Pancreas (tissue), 10 donors: Measurements from ENCODE around the gene LAMB1. TPM values are rescaled to one million over a fixed set of nuclear protein-coding genes. Genes with fewer than 3 reads are reported as not detected.

Experiments used
- ATAC-seq, 4 donors: fragments of 200-7000 bp; cut with Tn5 transposase; one replicate each; pipeline versions ENCODE4 v1.8.0 to v1.9.1; 2020; ENCODE audit warnings: mild to moderate bottlenecking in 4 of 4, moderate library complexity in 4 of 4
- DNase-seq, 6 donors: peaks; one replicate each; pipeline ENCODE4 v3.0.0-alpha.2; 2020
- FAIRE-seq: peaks from 2 replicates; lab custom pipeline; 2012; peaks lifted over from hg19 to GRCh38; lab: Jason Lieb, UNC
- H3K27ac ChIP-seq, 4 donors: fragments of 200-600 bp; sonication (generic); 1 replicate in 3 of 4; 2 replicates in 1 of 4; pipeline versions ENCODE4 v1.5.0 to v1.8.0; 2020
- H3K27me3 ChIP-seq, 4 donors: fragments of 200-600 bp; one replicate each; pipeline ENCODE4 v1.8.0; 2021
- H3K36me3 ChIP-seq, 3 donors: fragments of 200-600 bp; sonication (generic) in 1 of 3; one replicate each; pipeline versions ENCODE4 v1.5.0 to v1.8.0; 2020 to 2021
- H3K4me1 ChIP-seq, 3 donors: fragments of 200-600 bp; one replicate each; pipeline ENCODE4 v1.8.0; 2021
- H3K4me3 ChIP-seq, 4 donors: fragments of 200-600 bp; sonication (generic) in 2 of 4; one replicate each; pipeline versions ENCODE4 v1.5.0 to v1.8.0; 2020 to 2021
- H3K9me3 ChIP-seq, 4 donors: fragments of 200-600 bp; one replicate each; pipeline ENCODE4 v1.8.0; 2021
- CTCF ChIP-seq, 4 donors: fragments of 200-600 bp; sonication (generic) in 3 of 4; IDR thresholded peaks; one replicate each; pipeline versions ENCODE4 v1.5.0 to v1.8.0; 2021; ENCODE audit warnings: antibody characterized with exemption in 4 of 4
- WGBS, 2 donors: extraction: QIAGEN DNeasy Blood & Tissue Kit; methylation state at CpG; one replicate each; pipeline ENCODE4 v1.1.7; 2013; 5-methylcytosine and 5-hydroxymethylcytosine counted together
- intact Hi-C, 3 donors: fragments of 100-400 bp; cut with DNase I; formaldehyde crosslinking; loops; one replicate each; pipeline versions ENCODE4 v1.11.1 to v1.14.2; 2022
- polyA plus RNA-seq, 2 donors: library from polyadenylated mRNA; stranded (reverse); fragments of 200-250 nt; gene quantifications; one replicate each; pipeline ENCODE4 v1.2.3, GENCODE V29; 2013
- total RNA-seq, 6 donors: library from RNA; stranded (reverse); fragmentation: NEBNext Ultra II Directional in 4 of 6; extraction: Animal tissue kit (Norgen Biotek cat#: 25700) in 4 of 6; gene quantifications; one replicate each; pipeline versions ENCODE4 v1.2.1 to v1.2.4, GENCODE V29; 2021 to 2023
- donor health status: healthy with polysubstance abuse.
- donor health status: DM: no; HTN: no; CAD: no; lungs with moderate emphysema.
- donor health status: DM: no; HTN: no; CAD: no.
- donor health status: control.
- donor health status: control.
- donor health status: Bipolar disorder and iron deficiency.
- donor health status: DM: yes; HTN: yes; CAD: no.
- donor health status: DM: no; HTN: no; CAD: no.
- donor health status: DM: no; HTN: no; CAD: no.
- donor health status: DM: yes; HTN: yes; CAD: no.

LAMB1 gene
- total and polyA plus RNA-seq, 8 donors = 25.5 to 169 (median 106) TPM

- no peaks in the 10 kb centered on the region for H3K27me3 ChIP-seq
- ATAC-seq (no peak), FAIRE-seq (no peak), DNase-seq (no peak)
- no peak for TF ChIP-seq CTCF (IDR thresholded peaks at IDR 0.05)
- H3K9me3 ChIP-seq = no peaks in the 10 kb centered on the region
- no peak overlapping the region for H3K4me3 ChIP-seq
- WGBS, 2 donors = 90 to 92% methylated on average over 5 of the region's 5 CpGs
- intact Hi-C loops = no loop called here
- no peak overlapping the region for H3K27ac ChIP-seq
- H3K36me3 ChIP-seq = peaks cover 0 to 44% (median 25%) of the 10 kb centered on the region in 3 donors
- H3K4me1 ChIP-seq = no peaks in the 10 kb centered on the region
These were observed 24.0 kb downstream of the LAMB1 start for GRCh38 chr7:107978815-107979408.

GRCh38 chr7:107977048-107977447 is 25.9 kb downstream of the LAMB1 start:
- Histone ChIP-seq H3K27me3 (no peaks in the 10 kb centered on the region), H3K4me1 (peaks cover 0 to 7% (median 4%) of the 10 kb centered on the region in 3 donors), H3K9me3 (no peaks in the 10 kb centered on the region), H3K27ac (no peak overlapping the region), H3K36me3 (peaks cover 0 to 44% (median 26%) of the 10 kb centered on the region in 3 donors), H3K4me3 (no peak overlapping the region)
- no peak for DNase-seq
- FAIRE-seq = no peak
- no peak for TF ChIP-seq CTCF (IDR thresholded peaks at IDR 0.05)
- no peak for ATAC-seq
- intact Hi-C loops = no loop called here
- WGBS, 2 donors = 80 to 94% methylated on average over 4 of the region's 4 CpGs

GRCh38 chr7:107976620-107977019 is 26.3 kb downstream of the LAMB1 start:
- no peak for DNase-seq
- FAIRE-seq = no peak
- peaks cover 0 to 7% (median 4%) of the 10 kb centered on the region in 3 donors for H3K4me1 ChIP-seq
- H3K27ac ChIP-seq = no peak overlapping the region
- peaks cover 0 to 44% (median 26%) of the 10 kb centered on the region in 3 donors for H3K36me3 ChIP-seq
- H3K9me3 ChIP-seq = no peaks in the 10 kb centered on the region
- WGBS, 2 donors = 97 to 100% methylated on average over 1 of the region's 1 CpG
- intact Hi-C loops = no loop called here
- H3K4me3 ChIP-seq = no peak overlapping the region
- no peak for ATAC-seq
- TF ChIP-seq CTCF (IDR thresholded peaks at IDR 0.05) = no peak
- H3K27me3 ChIP-seq = no peaks in the 10 kb centered on the region

GRCh38 chr7:107975394-107976013 is 27.5 kb downstream of the LAMB1 start:
- peaks cover 0 to 44% (median 26%) of the 10 kb centered on the region in 3 donors for H3K36me3 ChIP-seq
- H3K4me3 ChIP-seq = no peak overlapping the region
- H3K27ac ChIP-seq = no peak overlapping the region
- H3K4me1 ChIP-seq = peaks cover 0 to 7% (median 4%) of the 10 kb centered on the region in 3 donors
- no peak for TF ChIP-seq CTCF (IDR thresholded peaks at IDR 0.05)
- intact Hi-C loops = no loop called here
- no peaks in the 10 kb centered on the region for H3K27me3 ChIP-seq
- FAIRE-seq (no peak), ATAC-seq (no peak), DNase-seq (no peak)
- WGBS, 2 donors = 91 to 94% methylated on average over 13 of the region's 13 CpGs
- H3K9me3 ChIP-seq = no peaks in the 10 kb centered on the region

GRCh38 chr7:107973861-107974260 is 29.1 kb downstream of the LAMB1 start:
- H3K36me3 ChIP-seq = peaks cover 0 to 31% (median 26%) of the 10 kb centered on the region in 3 donors
- DNase-seq = no peak
- intact Hi-C loops = no loop called here
- H3K9me3 ChIP-seq = no peaks in the 10 kb centered on the region
- H3K4me3 ChIP-seq = no peak overlapping the region
- FAIRE-seq = no peak
- no peaks in the 10 kb centered on the region for H3K27me3 ChIP-seq
- ATAC-seq = no peak
- TF ChIP-seq CTCF (IDR thresholded peaks at IDR 0.05) = no peak
- peaks cover 0 to 7% (median 4%) of the 10 kb centered on the region in 3 donors for H3K4me1 ChIP-seq
- H3K27ac ChIP-seq = no peak overlapping the region
